ENCODE results near the gene ERICH6B. TPM values are rescaled to one million over a fixed set of nuclear protein-coding genes. Genes with fewer than 3 reads are reported as not detected.

ERICH6B gene
- total RNA-seq, 1 donor = not detected

DNA sequence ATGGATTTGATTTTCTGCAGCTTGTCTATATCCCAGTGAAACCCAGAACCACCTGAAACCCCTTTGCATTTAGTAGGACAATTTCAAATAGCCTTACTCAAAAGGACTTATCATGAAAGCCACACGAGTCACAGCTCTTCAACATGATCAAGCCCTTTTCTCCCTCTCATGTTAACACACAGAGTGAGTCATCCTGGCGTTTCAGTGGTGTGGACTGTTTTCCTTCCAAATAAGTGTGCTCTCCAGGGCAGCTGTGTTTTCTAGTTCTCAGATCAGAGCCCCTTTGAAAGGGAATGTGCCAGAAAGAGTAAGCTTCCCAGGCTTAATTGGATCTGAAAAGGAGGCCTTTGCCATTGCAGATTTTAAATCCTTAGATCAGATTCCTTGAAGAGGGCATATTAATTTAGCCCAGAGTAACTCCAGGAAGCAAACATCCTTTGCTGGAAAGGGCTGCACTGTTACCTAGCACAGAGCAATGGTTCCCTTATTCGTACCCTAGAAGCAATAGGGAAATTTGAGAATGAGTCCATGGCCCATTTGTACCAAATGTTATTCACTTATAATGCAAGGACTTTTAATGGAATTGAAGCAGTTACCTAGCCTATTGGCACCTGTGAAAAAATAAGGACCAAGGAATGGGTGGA lies 51.3 kb downstream of the ERICH6B start:
- TF ChIP-seq, protein P1, sequence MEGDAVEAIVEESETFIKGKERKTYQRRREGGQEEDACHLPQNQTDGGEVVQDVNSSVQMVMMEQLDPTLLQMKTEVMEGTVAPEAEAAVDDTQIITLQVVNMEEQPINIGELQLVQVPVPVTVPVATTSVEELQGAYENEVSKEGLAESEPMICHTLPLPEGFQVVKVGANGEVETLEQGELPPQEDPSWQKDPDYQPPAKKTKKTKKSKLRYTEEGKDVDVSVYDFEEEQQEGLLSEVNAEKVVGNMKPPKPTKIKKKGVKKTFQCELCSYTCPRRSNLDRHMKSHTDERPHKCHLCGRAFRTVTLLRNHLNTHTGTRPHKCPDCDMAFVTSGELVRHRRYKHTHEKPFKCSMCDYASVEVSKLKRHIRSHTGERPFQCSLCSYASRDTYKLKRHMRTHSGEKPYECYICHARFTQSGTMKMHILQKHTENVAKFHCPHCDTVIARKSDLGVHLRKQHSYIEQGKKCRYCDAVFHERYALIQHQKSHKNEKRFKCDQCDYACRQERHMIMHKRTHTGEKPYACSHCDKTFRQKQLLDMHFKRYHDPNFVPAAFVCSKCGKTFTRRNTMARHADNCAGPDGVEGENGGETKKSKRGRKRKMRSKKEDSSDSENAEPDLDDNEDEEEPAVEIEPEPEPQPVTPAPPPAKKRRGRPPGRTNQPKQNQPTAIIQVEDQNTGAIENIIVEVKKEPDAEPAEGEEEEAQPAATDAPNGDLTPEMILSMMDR (IDR thresholded peaks at IDR 0.05; ENCODE audit: insufficient read depth, low read length) = no peak
- no peak overlapping the region for H3K4me3 ChIP-seq (ENCODE audit: low read depth, low read length)
- DNase-seq (ENCODE audit: low read depth) = peak; percentile 58

DNA sequence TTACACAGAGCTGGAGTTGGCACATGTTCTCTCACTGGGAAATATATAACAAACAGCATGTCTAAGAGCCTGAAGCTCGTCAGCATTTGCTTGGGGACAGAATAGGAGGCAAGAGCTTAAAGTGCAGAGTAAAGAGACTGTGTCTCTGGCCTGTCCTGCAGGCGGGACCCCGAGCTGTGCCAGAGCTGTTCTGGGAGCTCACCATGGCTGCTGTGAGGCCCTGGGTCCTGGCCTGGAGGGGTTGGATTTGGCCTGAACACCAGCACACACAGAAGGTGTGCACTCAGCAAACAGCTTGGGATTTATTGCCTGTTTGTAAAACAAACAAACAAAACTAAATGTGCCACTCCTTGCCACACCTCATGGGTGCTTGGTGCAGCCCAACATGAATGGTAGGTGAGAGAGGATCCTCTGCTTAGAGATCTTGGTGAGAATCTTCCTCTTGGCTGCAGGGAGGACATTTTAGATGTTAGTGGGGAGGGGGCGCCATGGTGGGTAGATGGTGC lies 60.9 kb downstream of the ERICH6B start:
- no peak for DNase-seq (ENCODE audit: low read depth)
- H3K4me3 ChIP-seq (ENCODE audit: low read depth, low read length) = no peak overlapping the region
- TF ChIP-seq, protein P1 (IDR thresholded peaks at IDR 0.05; ENCODE audit: insufficient read depth, low read length) = no peak

DNA sequence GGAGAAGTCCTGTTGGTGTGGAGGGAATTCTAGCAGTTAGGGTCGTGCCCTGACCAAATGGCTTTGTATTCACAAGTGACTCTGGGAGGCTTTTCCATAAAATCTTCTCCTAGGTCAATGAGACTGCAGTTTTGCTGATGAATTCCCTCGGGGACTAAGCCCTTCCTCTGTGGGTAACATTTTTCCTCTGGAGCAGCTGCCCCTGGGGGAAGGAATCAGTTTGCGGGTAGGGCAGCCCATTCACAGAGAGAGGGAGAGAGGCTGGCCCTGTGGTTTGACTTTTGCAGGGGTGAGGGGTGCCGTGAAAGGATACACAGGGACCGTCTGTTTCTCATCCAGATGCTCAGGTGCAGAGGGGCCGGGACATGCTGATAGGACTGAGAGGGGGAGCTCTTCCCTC lies 67.3 kb downstream of the ERICH6B start:
- no peak for DNase-seq (ENCODE audit: low read depth)
- no peak overlapping the region for H3K4me3 ChIP-seq (ENCODE audit: low read depth, low read length)
- TF ChIP-seq, protein P1 (IDR thresholded peaks at IDR 0.05; ENCODE audit: insufficient read depth, low read length) = no peak

DNA sequence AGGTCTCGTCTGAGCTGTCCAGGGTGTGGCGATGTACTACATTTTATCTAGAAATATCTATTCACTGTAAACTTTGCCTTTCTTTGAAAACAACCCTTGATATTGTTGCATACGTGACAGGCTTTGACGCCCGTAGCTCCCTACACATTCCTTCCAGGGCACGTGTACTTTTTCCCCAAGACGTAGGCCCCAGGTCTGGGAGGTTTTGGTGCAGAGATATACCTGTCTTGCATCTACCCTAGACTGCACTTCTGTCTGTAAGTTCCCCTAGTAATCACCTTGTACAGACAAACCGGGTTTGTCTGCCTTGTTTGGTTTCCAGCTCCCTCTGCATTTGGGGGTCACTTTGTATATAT lies 69.2 kb downstream of the ERICH6B start:
- TF ChIP-seq, protein P1 (IDR thresholded peaks at IDR 0.05; ENCODE audit: insufficient read depth, low read length) = no peak
- DNase-seq (ENCODE audit: low read depth) = no peak

DNA sequence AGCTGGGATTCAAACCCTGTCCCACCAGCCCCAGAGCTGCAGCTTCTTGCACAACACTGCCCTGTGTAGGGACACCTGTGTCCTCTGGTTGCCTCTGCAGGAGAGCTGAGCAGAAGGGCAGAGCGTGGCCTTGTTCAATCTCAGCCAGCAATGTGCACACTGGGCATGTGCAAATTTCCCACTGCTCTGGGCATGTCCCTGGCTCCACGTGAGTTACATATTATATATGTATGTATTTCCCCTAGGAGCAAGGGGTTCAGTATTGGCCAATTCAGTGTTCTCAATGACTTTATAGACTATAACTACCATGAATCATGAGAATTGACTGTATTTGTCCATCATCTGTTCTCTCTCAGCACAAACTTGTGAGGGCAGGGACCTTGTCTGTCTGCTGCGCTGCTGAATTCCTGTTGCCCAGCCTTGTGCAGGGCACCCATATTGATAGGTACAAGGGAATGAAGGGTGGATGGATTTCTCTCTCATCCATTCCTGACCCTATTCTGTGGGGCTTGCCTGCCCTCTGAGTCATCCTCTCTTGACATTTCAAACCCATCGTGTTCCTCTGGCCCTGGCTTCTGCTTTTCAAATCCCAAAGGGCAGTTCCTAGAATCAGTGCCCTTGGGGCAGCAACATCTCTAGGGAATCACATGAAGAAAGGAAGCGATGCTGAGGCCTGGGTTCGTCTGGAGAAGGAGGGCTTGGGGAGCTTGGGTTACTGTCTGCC lies 69.7 kb downstream of the ERICH6B start:
- H3K4me3 ChIP-seq (ENCODE audit: low read depth, low read length) = no peak overlapping the region
- no peak for DNase-seq (ENCODE audit: low read depth)
- TF ChIP-seq, protein P1 (IDR thresholded peaks at IDR 0.05; ENCODE audit: insufficient read depth, low read length) = no peak

More for the DNA sequence above, 69.2 kb downstream of the ERICH6B start:
- no peak overlapping the region for H3K4me3 ChIP-seq (ENCODE audit: low read depth, low read length)

DNA sequence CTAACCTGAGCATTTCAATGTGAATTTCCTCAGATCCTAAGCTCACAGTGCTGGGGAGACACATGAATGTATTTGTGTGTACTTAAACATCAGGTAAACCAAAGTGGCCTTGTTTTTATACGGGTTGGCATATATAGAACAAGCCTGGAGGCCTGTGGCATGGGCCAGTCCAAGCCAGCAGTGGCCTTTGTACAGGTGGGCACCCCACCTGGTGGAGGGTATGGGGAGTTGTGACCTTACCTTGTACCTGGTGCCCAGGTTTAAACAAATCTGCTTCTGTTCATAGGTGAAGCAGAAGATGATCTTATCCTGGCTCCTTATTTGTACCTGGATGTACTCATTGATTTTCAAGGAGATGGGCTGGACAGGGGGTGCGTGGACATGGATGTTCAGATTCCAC lies 71.0 kb downstream of the ERICH6B start:
- TF ChIP-seq, protein P1 (IDR thresholded peaks at IDR 0.05; ENCODE audit: insufficient read depth, low read length) = no peak
- no peak for DNase-seq (ENCODE audit: low read depth)

More for the DNA sequence above, 71.0 kb downstream of the ERICH6B start:
- H3K4me3 ChIP-seq (ENCODE audit: low read depth, low read length) = no peak overlapping the region
